Transverse colon (tissue), 4 donors: ENCODE data around the gene ANAPC5.

Experiments
- CTCF ChIP-seq, 5 experiments: fragments of 200-600 bp in 3 of 5; fragments of 450-650 bp in 2 of 5; sonication (generic) in 3 of 5; IDR thresholded peaks; 1 replicate in 2 of 5; 2 replicates in 3 of 5; pipeline ENCODE4 v1.5.1; 2016 to 2017; ENCODE audit warnings: antibody characterized with exemption in 5 of 5, inconsistent platforms in 3 of 5, mild to moderate bottlenecking in 2 of 5, moderate library complexity in 1 of 5
- EP300 ChIP-seq: sonication (generic); formaldehyde crosslinking; IDR thresholded peaks from one replicate; pipeline ENCODE4 v1.6.1; 2017; ENCODE audit warnings: antibody characterized with exemption, low read depth
- POLR2A ChIP-seq: fragments of 450-650 bp; IDR thresholded peaks from one replicate; pipeline ENCODE4 v1.6.1; 2016; ENCODE audit warnings: antibody characterized with exemption, mild to moderate bottlenecking, moderate library complexity
- POLR2AphosphoS5 ChIP-seq, 3 donors: sonication (generic); formaldehyde crosslinking; IDR thresholded peaks; one replicate each; pipeline ENCODE4 v1.6.1; 2016; ENCODE audit warnings: antibody characterized with exemption in 3 of 3

- no peak for TF ChIP-seq CTCF (IDR thresholded peaks at IDR 0.05)
- no peak for TF ChIP-seq EP300
- no peak for TF ChIP-seq POLR2A
- no peak for TF ChIP-seq POLR2AphosphoS5 (IDR thresholded peaks at IDR 0.05)
These were observed 90.8 kb downstream of the ANAPC5 start for GRCh38 chr12:121261398-121261797.
